K562 (cell line): ENCODE data around the gene MBIP. TPM values are rescaled to one million over a fixed set of nuclear protein-coding genes. Genes with fewer than 3 reads are reported as not detected.

Source experiments
- ATAC-seq: fragments of 200-7000 bp; cut with Tn5 transposase; 3 replicates; pipeline ENCODE4 v1.9.1; 2020; ENCODE audit warnings: moderate library complexity
- BruUV-seq: library from RNA; stranded (reverse); fragments of 400-500 nt; replicated peaks from 2 replicates; lab custom pipeline; 2021; lab: Mats Ljungman, UMichigan
- CTCF ChIA-PET: fragments of 300-600 bp; formaldehyde crosslinking; extraction: SDS; loops from one replicate; lab custom pipeline; 2021; ENCODE audit warnings: low intra/inter-chr PET ratio; lab: Yijun Ruan, JAX
- POLR2A ChIA-PET: fragments of 300-600, 350-650 bp; sonication (Branson Sonifier 250); formaldehyde crosslinking; extraction: SDS; loops from one replicate; lab custom pipeline; 2021; ENCODE audit warnings: antibody characterized with exemption, inconsistent platforms; lab: Yijun Ruan, JAX
- DNase-seq, 4 experiments: peaks; one replicate each; pipeline versions ENCODE4 v3.0.0 to v3.0.0-alpha.2; 2011 to 2018; ENCODE audit warnings: low spot score in 3 of 4, mixed read lengths in 3 of 4; ENCODE audit errors: extremely low read depth in 1 of 4
- FAIRE-seq: peaks from 2 replicates; lab custom pipeline; 2011; peaks lifted over from hg19 to GRCh38; lab: Jason Lieb, UNC
- H2AFZ ChIP-seq: 2 replicates; pipeline ENCODE4 v1.6.0; 2011; ENCODE audit warnings: low read depth, low read length, control low read depth, inconsistent platforms
- H3K27ac ChIP-seq: fragments of 200-600 bp; 3 replicates; pipeline ENCODE4 v1.8.0; 2011; ENCODE audit warnings: low read depth, mild to moderate bottlenecking, control low read depth, inconsistent platforms, low read length, moderate library complexity, mixed read lengths; ENCODE audit errors: extremely low read depth
- H3K27me3 ChIP-seq, 2 experiments: fragments of 300-600 bp in 1 of 2; 2 replicates in 1 of 2; 3 replicates in 1 of 2; pipeline versions ENCODE4 v1.6.0 to v1.8.0; 2011; ENCODE audit warnings: inconsistent platforms in 2 of 2, low read length in 2 of 2, mild to moderate bottlenecking in 1 of 2, mixed read lengths in 1 of 2, moderate library complexity in 1 of 2; ENCODE audit not compliant: control insufficient read depth in 2 of 2, insufficient read depth in 2 of 2
- H3K36me3 ChIP-seq: fragments of 300-600 bp; 3 replicates; pipeline ENCODE4 v1.8.0; 2011; ENCODE audit warnings: mild to moderate bottlenecking, low read length, inconsistent platforms; ENCODE audit not compliant: control insufficient read depth, insufficient read depth
- H3K4me1 ChIP-seq, 2 experiments: fragments of 200-600 bp in 1 of 2; replicated peaks in 1 of 2; 2 replicates in 1 of 2; 3 replicates in 1 of 2; pipeline versions ENCODE4 v1.5.1 to v1.8.0; 2011; ENCODE audit warnings: inconsistent platforms in 2 of 2, low read length in 2 of 2, mild to moderate bottlenecking in 1 of 2, mixed read lengths in 1 of 2, moderate library complexity in 1 of 2; ENCODE audit not compliant: control insufficient read depth in 2 of 2, insufficient read depth in 2 of 2
- H3K4me2 ChIP-seq: 2 replicates; pipeline ENCODE4 v1.6.1; 2011; ENCODE audit warnings: low read length, control low read depth, inconsistent platforms, mixed read lengths; ENCODE audit not compliant: insufficient read depth
- H3K4me3 ChIP-seq: fragments of 200-600 bp; sonication (generic), shearing (Covaris generic); 2 replicates; pipeline ENCODE4 v1.5.1; 2016; ENCODE audit warnings: control low read depth, inconsistent platforms
- H3K79me2 ChIP-seq: fragments of 200-600 bp; 3 replicates; pipeline ENCODE4 v1.8.0; 2011; ENCODE audit warnings: low read length, inconsistent platforms; ENCODE audit not compliant: control insufficient read depth, insufficient read depth
- H3K9ac ChIP-seq, 2 experiments: 2 replicates each; pipeline versions ENCODE4 v1.6.0 to v1.6.1; 2011; ENCODE audit warnings: low read depth in 2 of 2, low read length in 2 of 2, control low read depth in 1 of 2, inconsistent platforms in 1 of 2, mild to moderate bottlenecking in 1 of 2, mixed read lengths in 1 of 2; ENCODE audit not compliant: insufficient read depth in 1 of 2
- H3K9me1 ChIP-seq: one replicate; pipeline ENCODE4 v1.6.0; 2011; ENCODE audit warnings: inconsistent platforms, mild to moderate bottlenecking, low read length, moderate library complexity; ENCODE audit not compliant: control insufficient read depth, insufficient read depth
- H3K9me3 ChIP-seq: replicated peaks from 2 replicates; pipeline ENCODE4 v1.5.1; 2011; ENCODE audit warnings: low read depth, low read length, inconsistent platforms; ENCODE audit not compliant: control insufficient read depth, insufficient read depth
- H4K20me1 ChIP-seq: replicated peaks from 2 replicates; pipeline ENCODE4 v1.6.1; 2011; ENCODE audit warnings: low read length, inconsistent platforms, mixed read lengths; ENCODE audit not compliant: control insufficient read depth, insufficient read depth
- ARID3A ChIP-seq: IDR thresholded peaks from 2 replicates; pipeline ENCODE4 v1.6.1; 2012; ENCODE audit warnings: low read depth, low read length, improper control_type of control experiment, borderline replicate concordance
- DPF2 ChIP-seq: fragments of 450-650 bp; IDR thresholded peaks from 2 replicates; pipeline ENCODE4 v1.6.1; 2016
- FOXM1 ChIP-seq, 2 experiments: fragments of 450-650 bp in 1 of 2; sonication (generic) in 1 of 2; formaldehyde crosslinking in 1 of 2; IDR thresholded peaks; 2 replicates each; pipeline versions ENCODE4 v1.6.1 to v1.9.0; 2017 to 2022; ENCODE audit warnings: low read depth in 2 of 2, mild to moderate bottlenecking in 2 of 2, missing genetic modification reagents in 1 of 2, moderate library complexity in 1 of 2
- GATAD2A ChIP-seq: fragments of 450-650 bp; IDR thresholded peaks from 2 replicates; pipeline ENCODE4 v1.6.1; 2017
- GATAD2B ChIP-seq: fragments of 450-650 bp; IDR thresholded peaks from 2 replicates; pipeline ENCODE4 v1.6.1; 2017; ENCODE audit warnings: mild to moderate bottlenecking, borderline replicate concordance
- HDAC2 ChIP-seq: fragments of 450-650 bp; IDR thresholded peaks from 2 replicates; pipeline ENCODE4 v1.6.1; 2016; ENCODE audit warnings: mild to moderate bottlenecking
- HES1 ChIP-seq: fragments of 450-650 bp; IDR thresholded peaks from 2 replicates; pipeline ENCODE4 v1.6.1; 2016; ENCODE audit warnings: low read depth, mild to moderate bottlenecking, moderate library complexity
- HLTF ChIP-seq: fragments of 450-650 bp; IDR thresholded peaks from 2 replicates; pipeline ENCODE4 v1.6.1; 2016
- JUN ChIP-seq, 2 experiments: sonication (generic) in 1 of 2; formaldehyde crosslinking in 1 of 2; IDR thresholded peaks; 2 replicates each; pipeline versions ENCODE4 v1.6.1 to v1.8.0; 2012 to 2022; ENCODE audit warnings: borderline replicate concordance in 2 of 2, mild to moderate bottlenecking in 2 of 2, improper control_type of control experiment in 1 of 2, low read depth in 1 of 2, low read length in 1 of 2, missing genetic modification reagents in 1 of 2
- JUND ChIP-seq, 2 experiments: IDR thresholded peaks; 2 replicates in 1 of 2; 3 replicates in 1 of 2; pipeline ENCODE4 v1.6.1; 2011; ENCODE audit warnings: borderline replicate concordance in 2 of 2, low read depth in 2 of 2, low read length in 2 of 2, improper control_type of control experiment in 1 of 2, missing biosample characterization in 1 of 2, missing genetic modification characterization in 1 of 2, missing genetic modification reagents in 1 of 2
- KDM1A ChIP-seq, 2 experiments: fragments of 450-650 bp; IDR thresholded peaks; 2 replicates each; pipeline ENCODE4 v1.6.1; 2016; ENCODE audit warnings: mild to moderate bottlenecking in 2 of 2
- MECOM ChIP-seq: fragments of 250-450 bp; sonication (Bioruptor Pico); IDR thresholded peaks from 2 replicates; pipeline ENCODE4 v1.8.0; 2022; ENCODE audit warnings: inconsistent platforms
- NFIC ChIP-seq: fragments of 450-650 bp; IDR thresholded peaks from 2 replicates; pipeline ENCODE4 v1.6.1; 2017; ENCODE audit warnings: mild to moderate bottlenecking, inconsistent platforms
- NFIX ChIP-seq: fragments of 250-450 bp; sonication (Bioruptor Pico); IDR thresholded peaks from 2 replicates; pipeline ENCODE4 v1.4.0; 2020; ENCODE audit warnings: low read depth, mild to moderate bottlenecking, moderate library complexity
- SOX6 ChIP-seq: fragments of 450-650 bp; IDR thresholded peaks from 2 replicates; pipeline ENCODE4 v1.6.1; 2014; ENCODE audit warnings: mild to moderate bottlenecking
- STAG1 ChIP-seq: sonication (generic); formaldehyde crosslinking; IDR thresholded peaks from 2 replicates; pipeline ENCODE4 v1.5.0; 2020; ENCODE audit warnings: missing genetic modification reagents, borderline replicate concordance
- STAT5A ChIP-seq: IDR thresholded peaks from 2 replicates; pipeline ENCODE4 v1.6.1; 2012; ENCODE audit warnings: low read length, inconsistent platforms, borderline replicate concordance
- TBL1XR1 ChIP-seq, 2 experiments: IDR thresholded peaks; 2 replicates each; pipeline ENCODE4 v1.6.1; 2012; ENCODE audit warnings: improper control_type of control experiment in 2 of 2, low read length in 2 of 2, mild to moderate bottlenecking in 1 of 2
- TEAD4 ChIP-seq, 2 experiments: sonication (generic) in 1 of 2; formaldehyde crosslinking in 1 of 2; IDR thresholded peaks; 2 replicates each; pipeline versions ENCODE4 v1.6.1 to v1.8.0; 2012 to 2022; ENCODE audit warnings: borderline replicate concordance in 1 of 2, inconsistent platforms in 1 of 2, low read length in 1 of 2, mild to moderate bottlenecking in 1 of 2, missing genetic modification reagents in 1 of 2
- TRIM28 ChIP-seq: fragments of 450-650 bp; IDR thresholded peaks from 2 replicates; pipeline ENCODE4 v1.6.1; 2017
- ZKSCAN1 ChIP-seq: fragments of 150-350 bp; IDR thresholded peaks from 2 replicates; pipeline ENCODE4 v1.6.1; 2016; ENCODE audit warnings: low read depth, low read length
- ZKSCAN3 ChIP-seq: fragments of 250-450 bp; sonication (Bioruptor Pico); IDR thresholded peaks from 2 replicates; pipeline ENCODE4 v1.4.0; 2020
- WGBS: fragments of 100-300 bp; shearing (Covaris generic); methylation state at CpG from one replicate; pipeline ENCODE4 v1.1.6; 2016; ENCODE audit warnings: low coverage, mixed read lengths; ENCODE audit not compliant: insufficient coverage; ENCODE audit errors: missing lambda C conversion rate; 5-methylcytosine and 5-hydroxymethylcytosine counted together
- in situ Hi-C: fragments of 300-500 bp; cut with MboI; formaldehyde crosslinking; loops from 4 replicates; pipeline ENCODE4 v1.15.0; 2018; ENCODE audit warnings: inconsistent platforms, mixed read lengths
- intact Hi-C: fragments of 100-400 bp; cut with micrococcal nuclease; formaldehyde crosslinking; loops from 2 replicates; pipeline ENCODE4 v1.14.2; 2022
- polyA plus RNA-seq, 8 experiments: library from polyadenylated mRNA; depleted of rRNA in 4 of 8; stranded (reverse) in 5 of 8; unstranded in 3 of 8; fragments of >200 nt; fragmentation: Nextera tagmentation in 2 of 8; fragmentation: Illumina TruSeq in 1 of 8; extraction: Ambion mirVana in 2 of 8; extraction: Trizol in 1 of 8; gene quantifications; 2 replicates each; pipeline versions ENCODE4 v1.2.1 to v1.2.3, GENCODE V29; 2011 to 2014; ENCODE audit warnings: inconsistent platforms in 1 of 8, missing spikeins in 1 of 8
- total RNA-seq, 7 experiments: library from RNA; depleted of rRNA in 6 of 7; stranded (reverse); fragments of >200 nt in 6 of 7; fragmentation: Illumina TruSeq in 2 of 7; extraction: Trizol in 2 of 7; gene quantifications; 2 replicates each; pipeline versions ENCODE4 v1.2.1 to v1.2.3, GENCODE V29; 2011 to 2021; ENCODE audit warnings: low replicate concordance in 1 of 7

MBIP gene
- total and polyA plus RNA-seq, 9 of the 15 experiments (the other 6 are each of a cell fraction or from before 2014, with no cell fraction given): 8.4 to 31.1 (median 19.4) TPM

- Histone ChIP-seq H2AFZ (no peak overlapping the region), H3K4me3 (no peak overlapping the region), H3K27ac (peak overlapping the region; percentile 34), H3K4me2 (peak overlapping the region; percentile 45), H3K27me3 (no peaks in the 10 kb centered on the region), H3K79me2 (no peaks in the 10 kb centered on the region), H3K36me3 (no peaks in the 10 kb centered on the region), H3K9me1 (no peaks in the 10 kb centered on the region), H4K20me1 (no peaks in the 10 kb centered on the region), H3K4me1 (peaks cover 0 to 14% of the 10 kb centered on the region in 2 experiments; a peak in 2 of 5 replicates), H3K9ac (no peak overlapping the region), H3K9me3 (peaks cover 1% of the 10 kb centered on the region; the same call in 1 of the 2 replicates)
- peak; percentile 95 for FAIRE-seq
- no TSS peak for BruUV-seq
- in situ Hi-C loops: no loop called here
- intact Hi-C loops: no loop called here
- peak; percentile 14 to 87 (median 52) for DNase-seq
- CTCF ChIA-PET: no interaction called here
- POLR2A ChIA-PET: interaction anchor here (0.6 to 1.4 kb wide), 4 partner anchors 12 to 585 kb away, joined by 3 to 4 read pairs (median 3); no protein-coding TSS in a partner anchor
- ATAC-seq: peak; percentile 89
- 0% methylated on average over 2 of the region's 2 CpGs for WGBS
- TF ChIP-seq HLTF: 0 out of 2 replicates have a peak, but pooled peaks have one; percentile 43
- TF ChIP-seq TEAD4 (IDR thresholded peaks at IDR 0.05; ENCODE audit: low read length): peak; percentile 97
- TF ChIP-seq TEAD4 (CRISPR knock-in tag; IDR thresholded peaks at IDR 0.05; ENCODE audit: borderline replicate concordance): no peak
- TF ChIP-seq NFIC: peak; percentile 94
- 0 out of 2 replicates have a peak, but pooled peaks have one; percentile 11 for TF ChIP-seq JUN (IDR thresholded peaks at IDR 0.05; ENCODE audit: borderline replicate concordance, low read depth, low read length)
- no peak for TF ChIP-seq JUN (CRISPR knock-in tag; IDR thresholded peaks at IDR 0.05; ENCODE audit: borderline replicate concordance)
- TF ChIP-seq NFIX (CRISPR knock-in tag): no peak
- peak; percentile 68; the same call in 1 of the 2 replicates for TF ChIP-seq GATAD2B
- peak; percentile 96 to 97 for TF ChIP-seq KDM1A (IDR thresholded peaks at IDR 0.05)
- peak; percentile 91 for TF ChIP-seq SOX6
- peak; percentile 70 to 89; a peak in 3 of 4 replicates for TF ChIP-seq TBL1XR1 (IDR thresholded peaks at IDR 0.05; ENCODE audit: low read length in 2 of 2)
- TF ChIP-seq STAG1 (CRISPR knock-in tag): no peak
- TF ChIP-seq MECOM (CRISPR knock-in tag): peak; percentile 66; the same call in 1 of the 2 replicates
- TF ChIP-seq STAT5A: peak; percentile 100
- TF ChIP-seq TRIM28: peak; percentile 88; the same call in 1 of the 2 replicates
- 0 out of 2 replicates have a peak, but pooled peaks have one; percentile 61 for TF ChIP-seq HES1
- peak; percentile 70 for TF ChIP-seq GATAD2A
- peak; percentile 77; the same call in 1 of the 2 replicates for TF ChIP-seq HDAC2
- peak; percentile 95 for TF ChIP-seq DPF2
- 0 out of 2 replicates have a peak, but pooled peaks have one; percentile 12 for TF ChIP-seq JUND (IDR thresholded peaks at IDR 0.05; ENCODE audit: borderline replicate concordance, low read depth, low read length)
- peak; percentile 36; the same call in 1 of the 3 replicates for TF ChIP-seq JUND (tag; IDR thresholded peaks at IDR 0.05; ENCODE audit: borderline replicate concordance, low read depth, low read length)
- TF ChIP-seq ZKSCAN3 (CRISPR knock-in tag): no peak
- peak; percentile 17; the same call in 1 of the 2 replicates for TF ChIP-seq ARID3A
- peak; percentile 95 for TF ChIP-seq FOXM1 (IDR thresholded peaks at IDR 0.05; ENCODE audit: low read depth)
- TF ChIP-seq FOXM1 (CRISPR knock-in tag; IDR thresholded peaks at IDR 0.05; ENCODE audit: low read depth): no peak
- TF ChIP-seq ZKSCAN1: peak; percentile 31; the same call in 1 of the 2 replicates
Measured at GRCh38 chr14:36264595-36264994, 55.8 kb downstream of the MBIP start.
